GM23248 (cell line): Measurements from ENCODE around the gene CEP350.

ENCODE experiments used
- EZH2 ChIP-seq: fragments of 200-600 bp; sonication (generic); IDR thresholded peaks from 2 replicates; pipeline ENCODE4 v1.6.1; 2018; ENCODE audit warnings: antibody characterized with exemption, mild to moderate bottlenecking; ENCODE audit not compliant: insufficient read depth, poor library complexity, severe bottlenecking
- EZH2phosphoT487 ChIP-seq: fragments of 200-600 bp; sonication (generic); IDR thresholded peaks from 2 replicates; pipeline ENCODE4 v1.6.1; 2018; ENCODE audit warnings: antibody characterized with exemption, moderate library complexity, mild to moderate bottlenecking, low read depth; ENCODE audit not compliant: insufficient read depth

DNA sequence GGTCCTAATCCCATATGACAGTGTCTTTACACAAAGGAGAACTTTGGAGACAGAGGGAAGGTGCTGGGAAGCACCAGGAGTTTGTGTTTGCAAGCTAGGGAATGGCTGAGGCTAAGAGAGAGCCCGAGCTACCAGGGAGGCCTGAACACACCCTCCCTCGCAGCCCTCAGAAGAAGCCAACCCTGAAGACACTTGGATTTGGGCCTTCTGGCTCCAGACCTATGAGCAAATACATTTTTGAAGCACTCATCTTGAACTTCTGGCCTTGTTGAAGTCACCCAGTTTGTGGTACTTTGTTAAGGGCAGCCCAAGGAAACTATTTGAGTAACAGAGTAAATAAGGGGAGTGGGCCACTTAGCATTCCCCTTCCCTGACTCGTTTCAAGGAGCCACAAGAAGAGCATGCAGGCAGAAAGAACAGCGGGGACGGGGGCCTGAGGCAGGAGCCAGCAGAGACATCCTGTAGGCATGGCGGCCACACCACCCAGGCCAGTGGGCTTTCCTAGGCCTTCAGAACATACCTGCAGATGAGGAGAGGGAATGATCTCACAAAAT is 186.8 kb downstream of the CEP350 start:
- no peak for TF ChIP-seq EZH2
- TF ChIP-seq EZH2phosphoT487: no peak
